Measurements from ENCODE around the gene SYNDIG1.
"Not testable (repeated sequence)": the region's sequence is repeated elsewhere in the genome, so short reads cannot be mapped to it uniquely, and the experiment has no call there.

Gene SYNDIG1

DNA sequence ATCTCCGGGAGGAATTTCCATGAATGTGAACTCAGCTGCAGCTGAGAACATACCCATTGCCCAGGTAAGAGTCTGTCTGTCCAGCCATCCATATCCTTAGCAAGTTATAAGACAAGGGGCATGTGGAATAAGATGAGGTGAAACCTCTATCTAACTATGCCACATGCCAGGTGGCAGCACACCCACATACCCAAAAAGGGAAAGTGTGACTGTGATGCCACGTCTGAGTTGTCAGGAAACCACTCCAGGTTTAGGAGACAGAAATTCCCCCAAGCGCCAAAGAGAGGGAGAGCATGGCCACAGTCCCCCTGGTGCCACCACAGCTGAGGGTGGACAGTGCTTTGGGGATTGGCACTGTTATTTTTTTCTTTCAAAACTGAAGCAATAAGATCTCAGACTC, 36.7 kb downstream of the SYNDIG1 start:
- Mint-ChIP-seq H3K27ac (ENCODE audit: low read depth) (no peak overlapping the region), H3K36me3 (ENCODE audit: insufficient read depth) (peaks cover 2% of the 10 kb centered on the region), H3K27me3 (peaks cover 82% of the 10 kb centered on the region), H3K4me3 (no peak overlapping the region), H3K4me1 (no peaks in the 10 kb centered on the region), H3K9me3 (no peaks in the 10 kb centered on the region)
- ATAC-seq (replicated peaks; ENCODE audit: extremely low read depth, poor library complexity, severe bottlenecking) (no peak), DNase-seq (ENCODE audit: low spot score in 2 of 2) (no peak)

DNA sequence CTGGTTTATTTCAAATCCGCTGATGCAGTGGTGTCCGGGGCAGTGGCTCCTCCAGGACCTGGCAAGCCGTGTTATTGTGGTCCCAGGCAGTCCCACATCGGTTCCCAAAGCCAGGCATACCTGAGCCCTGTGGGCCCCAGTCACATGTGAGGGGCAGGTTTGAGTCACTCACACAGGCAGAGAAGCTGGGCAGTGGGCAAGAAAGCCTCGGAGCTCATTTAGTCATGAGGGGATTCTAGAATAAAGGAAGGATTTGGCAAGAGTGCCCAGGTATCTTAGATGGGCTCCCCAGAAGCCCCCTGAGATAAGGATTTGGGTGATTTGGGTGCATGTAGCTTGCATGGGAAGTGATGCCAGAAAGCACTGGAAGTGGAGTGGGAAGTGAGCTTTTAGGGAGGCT, 37.3 kb downstream of the SYNDIG1 start:
- peaks cover 87% of the 10 kb centered on the region for H3K27me3 Mint-ChIP-seq
- no peak overlapping the region for H3K27ac Mint-ChIP-seq (ENCODE audit: low read depth)
- DNase-seq (ENCODE audit: low spot score in 2 of 2) (no peak), ATAC-seq (replicated peaks; ENCODE audit: extremely low read depth, poor library complexity, severe bottlenecking) (no peak)
- H3K4me3 Mint-ChIP-seq: no peak overlapping the region
- H3K36me3 Mint-ChIP-seq (ENCODE audit: insufficient read depth): peaks cover 2% of the 10 kb centered on the region
- H3K4me1 Mint-ChIP-seq: no peaks in the 10 kb centered on the region
- H3K9me3 Mint-ChIP-seq: no peaks in the 10 kb centered on the region

DNA sequence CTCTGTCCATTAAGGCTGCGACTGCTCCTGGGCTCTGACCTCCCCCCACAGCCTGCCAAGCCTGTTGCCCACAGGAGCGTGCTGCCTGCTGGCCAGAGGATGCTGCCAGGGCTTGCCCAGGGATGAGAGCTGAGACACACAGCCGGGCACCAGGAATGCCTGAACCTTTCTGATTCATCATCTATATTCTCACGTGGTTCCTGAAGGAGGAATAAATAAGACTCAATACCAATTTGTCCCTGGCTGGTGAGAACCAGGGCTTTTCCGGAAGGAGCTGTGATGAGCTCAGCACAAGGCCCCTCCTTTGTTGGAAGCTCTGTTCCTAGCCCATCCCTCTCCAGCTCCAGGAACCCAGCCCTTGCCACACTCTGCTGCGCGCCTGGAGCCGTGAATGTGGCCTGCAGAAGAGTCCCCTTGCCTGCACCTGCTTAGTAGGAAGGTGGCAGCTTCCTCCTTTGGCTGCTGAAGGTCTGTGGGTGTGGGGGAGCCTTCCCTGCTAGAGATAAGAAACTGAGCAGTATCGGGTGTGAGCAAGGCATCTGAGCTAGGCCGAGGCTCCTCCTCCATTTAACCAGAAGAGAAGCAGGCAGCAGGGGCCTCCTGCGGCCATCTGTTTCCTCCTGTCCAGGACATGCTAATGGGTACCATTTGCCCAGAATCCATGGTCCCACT, 37.9 kb downstream of the SYNDIG1 start:
- Mint-ChIP-seq H3K27ac (ENCODE audit: low read depth) (no peak overlapping the region), H3K9me3 (no peaks in the 10 kb centered on the region), H3K4me3 (no peak overlapping the region), H3K27me3 (peaks cover 91% of the 10 kb centered on the region), H3K36me3 (ENCODE audit: insufficient read depth) (peaks cover 2% of the 10 kb centered on the region), H3K4me1 (no peaks in the 10 kb centered on the region)
- DNase-seq (ENCODE audit: low spot score in 2 of 2) (no peak), ATAC-seq (replicated peaks; ENCODE audit: extremely low read depth, poor library complexity, severe bottlenecking) (no peak)

DNA sequence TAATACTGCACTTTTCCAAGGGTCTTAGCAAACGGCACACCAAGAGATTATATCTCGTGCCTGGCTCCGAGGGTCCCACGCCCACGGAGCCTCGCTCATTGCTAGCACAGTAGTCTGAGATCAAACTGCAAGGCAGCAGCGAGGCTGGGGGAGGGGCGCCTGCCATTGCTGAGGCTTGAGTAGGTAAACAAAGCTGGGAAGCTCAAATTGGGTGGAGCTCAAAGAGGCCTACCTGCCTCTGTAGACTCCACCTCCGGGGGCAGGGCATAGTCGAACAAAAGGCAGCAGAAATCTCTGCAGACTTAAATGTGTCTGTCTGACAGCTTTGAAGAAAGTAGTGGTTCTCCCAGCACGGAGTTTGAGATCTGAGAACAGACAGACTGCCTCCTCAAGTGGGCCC, 43.0 kb downstream of the SYNDIG1 start:
- not testable (repeated sequence) for H3K9me3 Mint-ChIP-seq; DNase-seq (ENCODE audit: low spot score in 2 of 2); ATAC-seq (replicated peaks; ENCODE audit: extremely low read depth, poor library complexity, severe bottlenecking); H3K36me3 Mint-ChIP-seq (ENCODE audit: insufficient read depth); H3K4me3 Mint-ChIP-seq; H3K4me1 Mint-ChIP-seq; H3K27ac Mint-ChIP-seq (ENCODE audit: low read depth)
- H3K27me3 Mint-ChIP-seq: peaks cover 50% of the 10 kb centered on the region

DNA sequence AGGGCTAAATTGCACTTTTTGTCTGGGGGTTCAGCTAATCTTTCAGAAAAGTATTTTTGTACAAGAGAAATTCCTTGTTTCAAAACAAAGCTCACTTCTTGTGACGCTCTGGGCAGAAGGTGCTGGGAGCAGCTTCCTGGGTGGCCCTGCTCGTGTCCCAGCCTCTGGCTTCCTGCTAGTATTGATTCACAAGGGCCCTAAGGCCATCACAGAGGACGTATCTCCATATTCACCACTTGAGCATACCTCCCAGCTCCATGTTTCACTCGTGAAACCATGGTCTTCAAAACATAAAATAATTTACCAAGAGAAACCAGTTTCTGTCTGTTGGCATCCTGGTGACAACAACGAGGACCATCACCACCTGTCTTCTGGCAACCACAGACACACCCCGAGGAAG, 49.1 kb downstream of the SYNDIG1 start:
- Mint-ChIP-seq H3K4me1 (no peaks in the 10 kb centered on the region), H3K36me3 (ENCODE audit: insufficient read depth) (no peaks in the 10 kb centered on the region), H3K27ac (ENCODE audit: low read depth) (no peak overlapping the region), H3K9me3 (no peaks in the 10 kb centered on the region), H3K4me3 (no peak overlapping the region), H3K27me3 (no peaks in the 10 kb centered on the region)
- ATAC-seq (replicated peaks; ENCODE audit: extremely low read depth, poor library complexity, severe bottlenecking): no peak
- DNase-seq (ENCODE audit: low spot score in 2 of 2): no peak

DNA sequence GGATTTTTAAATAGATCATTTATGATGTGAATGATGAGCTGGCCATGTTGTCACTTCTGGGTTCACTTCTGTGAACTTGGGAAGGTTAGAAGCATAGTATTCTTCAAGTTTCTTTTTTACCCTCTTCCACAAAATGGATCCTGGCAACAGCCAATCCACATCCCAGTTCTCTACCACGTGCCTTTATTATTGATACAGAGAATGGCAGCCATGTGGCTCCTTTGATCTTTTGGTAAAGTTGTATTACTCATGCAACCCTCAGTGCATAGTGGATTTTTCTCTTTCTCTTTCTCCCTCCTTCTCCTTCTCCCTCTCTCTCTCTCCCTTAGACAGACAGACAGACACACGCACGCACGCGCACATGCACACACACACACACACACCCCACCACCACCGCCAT, 50.0 kb downstream of the SYNDIG1 start:
- Mint-ChIP-seq H3K27ac (ENCODE audit: low read depth) (no peak overlapping the region), H3K27me3 (no peaks in the 10 kb centered on the region), H3K9me3 (no peaks in the 10 kb centered on the region), H3K4me1 (no peaks in the 10 kb centered on the region), H3K36me3 (ENCODE audit: insufficient read depth) (no peaks in the 10 kb centered on the region), H3K4me3 (no peak overlapping the region)
- no peak for ATAC-seq (replicated peaks; ENCODE audit: extremely low read depth, poor library complexity, severe bottlenecking)
- DNase-seq (ENCODE audit: low spot score in 2 of 2): no peak

DNA sequence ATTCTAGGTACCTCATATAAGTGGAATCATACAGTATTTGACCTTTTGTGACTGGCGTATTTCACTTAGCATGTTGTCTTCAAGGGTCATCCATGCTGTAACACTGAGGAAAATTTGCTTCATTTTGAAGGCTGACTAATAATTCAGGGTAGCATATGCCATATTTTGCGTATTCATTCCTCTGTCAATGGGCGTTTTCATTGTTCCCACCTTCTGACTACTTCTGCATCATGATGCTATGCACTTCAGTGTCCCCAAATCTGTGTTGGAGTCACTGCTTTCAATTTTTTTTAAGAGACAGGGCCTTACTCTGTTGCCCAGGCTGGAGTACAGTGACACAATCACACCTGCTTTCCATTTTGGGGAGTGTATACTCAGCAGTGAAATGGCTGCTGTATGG, 51.6 kb downstream of the SYNDIG1 start:
- H3K36me3 Mint-ChIP-seq (ENCODE audit: insufficient read depth): no peaks in the 10 kb centered on the region
- no peak overlapping the region for H3K4me3 Mint-ChIP-seq
- no peaks in the 10 kb centered on the region for H3K4me1 Mint-ChIP-seq
- no peaks in the 10 kb centered on the region for H3K27me3 Mint-ChIP-seq
- DNase-seq (ENCODE audit: low spot score in 2 of 2) (no peak), ATAC-seq (replicated peaks; ENCODE audit: extremely low read depth, poor library complexity, severe bottlenecking) (no peak)
- H3K9me3 Mint-ChIP-seq: no peaks in the 10 kb centered on the region
- no peak overlapping the region for H3K27ac Mint-ChIP-seq (ENCODE audit: low read depth)

DNA sequence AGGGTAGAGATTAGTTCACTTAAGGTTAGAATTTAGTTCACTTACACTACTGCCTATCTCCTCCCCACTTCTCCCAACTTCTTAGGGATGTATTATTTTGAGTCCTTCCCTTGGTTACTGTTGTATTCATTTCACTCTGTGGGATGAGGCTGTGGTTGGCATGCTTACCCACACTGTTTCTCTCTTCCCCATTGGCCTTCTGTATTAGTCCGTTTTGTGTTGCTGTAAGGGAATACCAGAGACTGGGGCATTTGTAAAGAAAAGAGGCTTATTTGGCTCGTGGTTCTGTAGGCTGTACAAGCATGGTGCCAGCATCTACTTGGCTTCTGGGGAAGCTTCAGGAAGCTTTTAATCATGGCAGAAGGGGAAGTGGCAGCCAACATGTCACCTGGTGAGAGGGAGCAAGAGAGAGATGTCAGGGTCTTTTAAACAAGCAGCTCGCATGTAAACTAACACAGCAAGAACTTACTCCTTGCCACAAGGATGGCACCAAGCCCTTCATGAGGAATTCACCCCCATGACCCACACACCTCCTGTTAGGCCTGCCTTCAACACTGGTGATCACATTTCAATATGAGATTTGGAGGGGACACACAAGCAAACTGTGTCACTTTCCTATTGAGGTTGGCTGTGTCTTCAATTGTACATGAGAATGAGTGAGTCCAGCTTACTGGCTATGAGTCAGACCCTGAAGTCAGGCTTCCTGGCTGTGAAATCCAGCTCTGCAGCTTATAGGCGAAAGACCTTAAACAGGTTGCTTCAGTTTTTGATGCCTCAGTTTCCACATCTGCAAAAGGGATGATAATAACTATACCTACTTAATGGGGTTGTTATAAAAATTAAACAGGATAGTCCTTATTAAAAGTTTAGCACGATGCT, 53.3 kb downstream of the SYNDIG1 start:
- no peak overlapping the region for H3K27ac Mint-ChIP-seq (ENCODE audit: low read depth)
- H3K27me3 Mint-ChIP-seq: peaks cover 10% of the 10 kb centered on the region
- DNase-seq (ENCODE audit: low spot score in 2 of 2) (no peak), ATAC-seq (replicated peaks; ENCODE audit: extremely low read depth, poor library complexity, severe bottlenecking) (no peak)
- H3K4me1 Mint-ChIP-seq: no peaks in the 10 kb centered on the region
- no peak overlapping the region for H3K4me3 Mint-ChIP-seq
- H3K36me3 Mint-ChIP-seq (ENCODE audit: insufficient read depth): no peaks in the 10 kb centered on the region
- H3K9me3 Mint-ChIP-seq: no peaks in the 10 kb centered on the region

DNA sequence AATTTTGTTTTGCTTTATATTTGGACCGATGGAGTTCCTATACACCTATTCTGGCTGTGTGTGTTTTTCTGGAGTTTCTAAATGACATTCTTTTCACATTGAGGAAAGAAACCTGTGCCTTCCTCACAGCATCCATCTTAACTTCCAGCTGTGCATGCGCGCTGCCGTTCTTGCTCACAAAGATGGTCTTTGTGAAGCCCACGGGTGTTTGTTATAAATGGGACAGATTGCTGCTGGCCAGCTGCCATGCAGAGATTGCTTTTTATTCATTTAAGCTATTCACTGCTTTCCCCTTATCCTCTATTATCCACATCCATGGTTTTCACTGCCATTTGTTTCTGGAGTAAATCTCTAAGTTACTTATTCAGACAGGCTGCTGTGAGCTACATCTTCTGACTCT, 54.2 kb downstream of the SYNDIG1 start:
- Mint-ChIP-seq H3K36me3 (ENCODE audit: insufficient read depth) (no peaks in the 10 kb centered on the region), H3K27ac (ENCODE audit: low read depth) (no peak overlapping the region), H3K4me3 (no peak overlapping the region), H3K9me3 (no peaks in the 10 kb centered on the region), H3K4me1 (no peaks in the 10 kb centered on the region), H3K27me3 (peaks cover 20% of the 10 kb centered on the region)
- ATAC-seq (replicated peaks; ENCODE audit: extremely low read depth, poor library complexity, severe bottlenecking) (no peak), DNase-seq (ENCODE audit: low spot score in 2 of 2) (no peak)

DNA sequence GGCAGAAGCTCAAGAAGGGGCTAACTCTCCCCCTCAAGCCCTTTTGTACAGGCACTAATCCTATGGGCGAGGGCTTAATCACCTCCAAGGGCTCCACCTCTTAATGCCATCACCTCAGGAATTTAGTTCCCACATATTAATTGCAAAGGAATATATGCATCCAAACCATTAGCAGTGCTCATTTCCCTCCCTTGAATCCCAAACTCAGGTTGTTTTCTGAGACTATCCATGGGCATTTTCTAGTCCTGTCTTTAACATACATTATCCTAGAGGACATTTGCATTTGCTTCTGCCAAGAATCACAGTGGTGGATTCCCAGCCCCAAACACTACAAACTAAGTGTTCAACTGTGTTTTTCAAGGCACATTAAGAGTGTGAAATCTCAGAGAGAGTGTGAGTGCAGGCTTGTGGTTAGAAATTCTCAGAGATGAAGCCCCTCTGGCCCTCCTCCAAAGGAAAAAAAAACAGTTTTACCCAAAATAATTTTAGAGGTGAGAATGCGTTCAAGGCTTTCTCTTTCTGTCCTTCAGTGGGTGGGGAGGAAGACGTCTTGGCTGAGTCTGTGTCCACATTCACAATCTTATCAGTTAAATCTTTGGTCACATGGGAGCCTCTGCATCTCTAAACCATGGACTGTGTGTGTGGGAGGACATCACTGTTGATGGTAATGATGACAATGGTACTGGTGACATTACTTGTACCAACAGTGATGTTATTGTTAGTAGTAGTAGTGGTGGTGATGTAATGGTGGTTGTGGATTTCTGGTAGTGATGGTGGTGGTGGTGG, 59.3 kb downstream of the SYNDIG1 start:
- Mint-ChIP-seq H3K4me1 (no peaks in the 10 kb centered on the region), H3K27ac (ENCODE audit: low read depth) (peak overlapping the region; percentile 26), H3K9me3 (peaks cover 6% of the 10 kb centered on the region), H3K27me3 (peaks cover 31% of the 10 kb centered on the region), H3K4me3 (no peak overlapping the region), H3K36me3 (ENCODE audit: insufficient read depth) (no peaks in the 10 kb centered on the region)
- DNase-seq (ENCODE audit: low spot score in 2 of 2) (no peak), ATAC-seq (replicated peaks; ENCODE audit: extremely low read depth, poor library complexity, severe bottlenecking) (no peak)

DNA sequence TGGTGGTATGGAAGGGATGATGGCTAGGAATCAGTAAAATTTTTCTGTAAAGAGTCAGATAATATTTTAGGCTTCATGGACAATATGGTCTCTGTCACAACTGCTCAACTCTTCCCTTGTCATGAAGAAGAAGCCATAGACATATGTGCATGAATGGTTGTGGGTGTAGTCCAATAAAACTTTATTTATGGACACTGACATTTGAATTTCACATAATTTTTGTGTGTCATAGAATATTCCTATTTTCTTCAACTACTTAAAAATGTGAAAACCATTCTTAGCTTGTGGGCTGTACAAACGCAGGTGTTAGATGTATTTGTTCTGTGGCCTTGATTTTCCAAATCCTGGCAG, 59.9 kb downstream of the SYNDIG1 start:
- Mint-ChIP-seq H3K27ac (ENCODE audit: low read depth) (peak overlapping the region; percentile 26), H3K9me3 (peaks cover 6% of the 10 kb centered on the region), H3K4me3 (no peak overlapping the region), H3K27me3 (peaks cover 31% of the 10 kb centered on the region), H3K36me3 (ENCODE audit: insufficient read depth) (no peaks in the 10 kb centered on the region), H3K4me1 (no peaks in the 10 kb centered on the region)
- no peak for ATAC-seq (replicated peaks; ENCODE audit: extremely low read depth, poor library complexity, severe bottlenecking)
- DNase-seq (ENCODE audit: low spot score in 2 of 2): no peak

DNA sequence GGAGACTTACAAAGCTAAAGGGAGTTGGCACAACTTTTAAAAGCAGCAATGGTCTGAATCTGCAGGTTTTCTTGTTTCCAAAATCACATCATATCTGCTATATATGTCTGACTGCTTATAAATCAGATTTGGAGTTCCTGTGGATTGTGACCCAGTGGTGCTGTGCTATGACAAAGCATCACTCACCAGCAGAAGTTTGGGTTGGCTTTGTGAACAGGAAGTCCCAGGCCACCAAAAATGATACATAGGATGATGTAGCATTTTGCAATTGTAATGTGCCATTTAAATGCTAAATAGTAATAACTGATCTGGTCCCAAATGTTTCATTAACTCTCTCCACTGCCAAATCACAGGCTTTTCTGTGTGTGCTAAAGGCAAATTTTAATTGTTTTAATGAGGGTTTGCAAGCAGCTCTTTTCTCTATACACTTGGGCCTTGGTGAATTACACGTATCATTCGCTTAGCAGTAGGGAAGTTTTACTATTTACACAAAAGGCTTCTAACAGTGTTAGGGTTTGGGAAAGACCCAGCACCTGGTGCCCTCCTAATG, 60.8 kb downstream of the SYNDIG1 start:
- no peak for ATAC-seq (replicated peaks; ENCODE audit: extremely low read depth, poor library complexity, severe bottlenecking)
- Mint-ChIP-seq H3K27ac (ENCODE audit: low read depth) (no peak overlapping the region), H3K36me3 (ENCODE audit: insufficient read depth) (no peaks in the 10 kb centered on the region), H3K4me1 (no peaks in the 10 kb centered on the region), H3K27me3 (peaks cover 39% of the 10 kb centered on the region), H3K4me3 (no peak overlapping the region), H3K9me3 (peaks cover 6% of the 10 kb centered on the region)
- no peak for DNase-seq (ENCODE audit: low spot score in 2 of 2)
